ENCODE results near the gene ASPHD1.
"Not testable (repeated sequence)": the region's sequence is repeated elsewhere in the genome, so short reads cannot be mapped to it uniquely, and the experiment has no call there.

ASPHD1 gene

GRCh38 chr16:29862884-29863668 lies 37.2 kb upstream of the ASPHD1 start, which contains the start of gene CDIPT:
Gene CDIPT (minus strand): TSS chr16:29863226. CDS start chr16:29862857, 369 bp downstream.
- Histone ChIP-seq H3K27me3 (ENCODE audit: control insufficient read depth, insufficient read depth, low read length, poor library complexity, severe bottlenecking) (no peaks in the 10 kb centered on the region), H3K4me1 (ENCODE audit: control insufficient read depth, insufficient read depth, low read length) (no peaks in the 10 kb centered on the region), H3K4me3 (ENCODE audit: insufficient read depth, low read depth, low read length) (peak within 1 kb of the TSS; percentile 90), H3K27ac (ENCODE audit: insufficient read depth, low read depth, low read length, poor library complexity, severe bottlenecking) (peak within 1 kb of the TSS; percentile 98), H3K36me3 (ENCODE audit: control insufficient read depth, insufficient read depth, low read length) (peaks cover 8% of the 10 kb centered on the region), H3K9me3 (ENCODE audit: control insufficient read depth, low read length) (no peaks in the 10 kb centered on the region)
- WGBS, 2 experiments, result 0% methylated on average over 56 to 57 of the region's 57 CpGs

GRCh38 chr16:29863669-29863984 lies 36.7 kb upstream of the ASPHD1 start:
- Histone ChIP-seq H3K4me3 (ENCODE audit: insufficient read depth, low read depth, low read length) (peak overlapping the region; percentile 16), H3K27me3 (ENCODE audit: control insufficient read depth, insufficient read depth, low read length, poor library complexity, severe bottlenecking) (no peaks in the 10 kb centered on the region), H3K4me1 (ENCODE audit: control insufficient read depth, insufficient read depth, low read length) (no peaks in the 10 kb centered on the region), H3K27ac (ENCODE audit: insufficient read depth, low read depth, low read length, poor library complexity, severe bottlenecking) (no peak overlapping the region), H3K9me3 (ENCODE audit: control insufficient read depth, low read length) (no peaks in the 10 kb centered on the region), H3K36me3 (ENCODE audit: control insufficient read depth, insufficient read depth, low read length) (peaks cover 8% of the 10 kb centered on the region)
- 39 to 43% methylated on average over 16 of the region's 16 CpGs for WGBS, 2 experiments

GRCh38 chr16:29864205-29864604 lies 36.1 kb upstream of the ASPHD1 start:
- no peaks in the 10 kb centered on the region for H3K4me1 ChIP-seq (ENCODE audit: control insufficient read depth, insufficient read depth, low read length)
- H3K9me3 ChIP-seq (ENCODE audit: control insufficient read depth, low read length), result no peaks in the 10 kb centered on the region
- no peak overlapping the region for H3K4me3 ChIP-seq (ENCODE audit: insufficient read depth, low read depth, low read length)
- H3K36me3 ChIP-seq (ENCODE audit: control insufficient read depth, insufficient read depth, low read length), result peaks cover 8% of the 10 kb centered on the region
- WGBS, 2 experiments, result 92% methylated on average over 9 of the region's 9 CpGs
- no peak overlapping the region for H3K27ac ChIP-seq (ENCODE audit: insufficient read depth, low read depth, low read length, poor library complexity, severe bottlenecking)
- no peaks in the 10 kb centered on the region for H3K27me3 ChIP-seq (ENCODE audit: control insufficient read depth, insufficient read depth, low read length, poor library complexity, severe bottlenecking)

- Histone ChIP-seq H3K27me3 (ENCODE audit: control insufficient read depth, insufficient read depth, low read length, poor library complexity, severe bottlenecking) (no peaks in the 10 kb centered on the region), H3K36me3 (ENCODE audit: control insufficient read depth, insufficient read depth, low read length) (no peaks in the 10 kb centered on the region), H3K4me1 (ENCODE audit: control insufficient read depth, insufficient read depth, low read length) (no peaks in the 10 kb centered on the region), H3K27ac (ENCODE audit: insufficient read depth, low read depth, low read length, poor library complexity, severe bottlenecking) (no peak overlapping the region), H3K9me3 (ENCODE audit: control insufficient read depth, low read length) (no peaks in the 10 kb centered on the region), H3K4me3 (ENCODE audit: insufficient read depth, low read depth, low read length) (no peak overlapping the region)
- WGBS, 2 experiments, result 90 to 92% methylated on average over 8 of the region's 8 CpGs
These were observed 31.8 kb upstream of the ASPHD1 start for GRCh38 chr16:29868396-29869009.

- WGBS, 2 experiments, result 93 to 96% methylated on average over 8 of the region's 8 CpGs
- not testable (repeated sequence) for H3K27me3 ChIP-seq (ENCODE audit: control insufficient read depth, insufficient read depth, low read length, poor library complexity, severe bottlenecking); H3K36me3 ChIP-seq (ENCODE audit: control insufficient read depth, insufficient read depth, low read length); H3K27ac ChIP-seq (ENCODE audit: insufficient read depth, low read depth, low read length, poor library complexity, severe bottlenecking); H3K9me3 ChIP-seq (ENCODE audit: control insufficient read depth, low read length); H3K4me1 ChIP-seq (ENCODE audit: control insufficient read depth, insufficient read depth, low read length); H3K4me3 ChIP-seq (ENCODE audit: insufficient read depth, low read depth, low read length)
These were observed 31.2 kb upstream of the ASPHD1 start for GRCh38 chr16:29869067-29869466.

GRCh38 chr16:29871822-29872546 lies 28.3 kb upstream of the ASPHD1 start:
- Histone ChIP-seq H3K9me3 (ENCODE audit: control insufficient read depth, low read length) (no peaks in the 10 kb centered on the region), H3K4me3 (ENCODE audit: insufficient read depth, low read depth, low read length) (no peak overlapping the region), H3K27ac (ENCODE audit: insufficient read depth, low read depth, low read length, poor library complexity, severe bottlenecking) (no peak overlapping the region), H3K27me3 (ENCODE audit: control insufficient read depth, insufficient read depth, low read length, poor library complexity, severe bottlenecking) (peaks cover 12% of the 10 kb centered on the region), H3K36me3 (ENCODE audit: control insufficient read depth, insufficient read depth, low read length) (no peaks in the 10 kb centered on the region), H3K4me1 (ENCODE audit: control insufficient read depth, insufficient read depth, low read length) (no peaks in the 10 kb centered on the region)
- WGBS, 2 experiments, result 95 to 96% methylated on average over 16 of the region's 16 CpGs

- WGBS, 2 experiments, result 95% methylated on average over 26 of the region's 26 CpGs
- no peaks in the 10 kb centered on the region for H3K9me3 ChIP-seq (ENCODE audit: control insufficient read depth, low read length)
- H3K4me3 ChIP-seq (ENCODE audit: insufficient read depth, low read depth, low read length), result no peak overlapping the region
- peaks cover 20% of the 10 kb centered on the region for H3K27me3 ChIP-seq (ENCODE audit: control insufficient read depth, insufficient read depth, low read length, poor library complexity, severe bottlenecking)
- H3K4me1 ChIP-seq (ENCODE audit: control insufficient read depth, insufficient read depth, low read length), result no peaks in the 10 kb centered on the region
- no peaks in the 10 kb centered on the region for H3K36me3 ChIP-seq (ENCODE audit: control insufficient read depth, insufficient read depth, low read length)
- H3K27ac ChIP-seq (ENCODE audit: insufficient read depth, low read depth, low read length, poor library complexity, severe bottlenecking), result no peak overlapping the region
These were observed 27.0 kb upstream of the ASPHD1 start for GRCh38 chr16:29873319-29873718.

GRCh38 chr16:29875206-29875605 lies 25.1 kb upstream of the ASPHD1 start:
- no peak overlapping the region for H3K27ac ChIP-seq (ENCODE audit: insufficient read depth, low read depth, low read length, poor library complexity, severe bottlenecking)
- WGBS, 2 experiments, result 93 to 94% methylated on average over 6 of the region's 6 CpGs
- no peaks in the 10 kb centered on the region for H3K9me3 ChIP-seq (ENCODE audit: control insufficient read depth, low read length)
- no peaks in the 10 kb centered on the region for H3K36me3 ChIP-seq (ENCODE audit: control insufficient read depth, insufficient read depth, low read length)
- peaks cover 20% of the 10 kb centered on the region for H3K27me3 ChIP-seq (ENCODE audit: control insufficient read depth, insufficient read depth, low read length, poor library complexity, severe bottlenecking)
- H3K4me1 ChIP-seq (ENCODE audit: control insufficient read depth, insufficient read depth, low read length), result no peaks in the 10 kb centered on the region
- H3K4me3 ChIP-seq (ENCODE audit: insufficient read depth, low read depth, low read length), result no peak overlapping the region

GRCh38 chr16:29876217-29876593 lies 24.1 kb upstream of the ASPHD1 start:
- Histone ChIP-seq H3K27ac (ENCODE audit: insufficient read depth, low read depth, low read length, poor library complexity, severe bottlenecking) (no peak overlapping the region), H3K9me3 (ENCODE audit: control insufficient read depth, low read length) (no peaks in the 10 kb centered on the region), H3K4me3 (ENCODE audit: insufficient read depth, low read depth, low read length) (no peak overlapping the region), H3K36me3 (ENCODE audit: control insufficient read depth, insufficient read depth, low read length) (no peaks in the 10 kb centered on the region), H3K27me3 (ENCODE audit: control insufficient read depth, insufficient read depth, low read length, poor library complexity, severe bottlenecking) (peaks cover 20% of the 10 kb centered on the region), H3K4me1 (ENCODE audit: control insufficient read depth, insufficient read depth, low read length) (no peaks in the 10 kb centered on the region)
- WGBS, 2 experiments, result 53 to 55% methylated on average over 18 of the region's 18 CpGs

GRCh38 chr16:29876594-29877249 lies 23.6 kb upstream of the ASPHD1 start:
- peaks cover 20% of the 10 kb centered on the region for H3K27me3 ChIP-seq (ENCODE audit: control insufficient read depth, insufficient read depth, low read length, poor library complexity, severe bottlenecking)
- H3K4me1 ChIP-seq (ENCODE audit: control insufficient read depth, insufficient read depth, low read length), result no peaks in the 10 kb centered on the region
- no peak overlapping the region for H3K27ac ChIP-seq (ENCODE audit: insufficient read depth, low read depth, low read length, poor library complexity, severe bottlenecking)
- peak overlapping the region; percentile 13 for H3K4me3 ChIP-seq (ENCODE audit: insufficient read depth, low read depth, low read length)
- 37 to 41% methylated on average over 45 of the region's 45 CpGs for WGBS, 2 experiments
- no peaks in the 10 kb centered on the region for H3K9me3 ChIP-seq (ENCODE audit: control insufficient read depth, low read length)
- H3K36me3 ChIP-seq (ENCODE audit: control insufficient read depth, insufficient read depth, low read length), result no peaks in the 10 kb centered on the region

All from ectodermal cell (in vitro differentiated cells).